AG09319 (cell line): ENCODE results near the gene RFTN1.
A peak's percentile ranks its signal among the peaks of the same experiment; 100 is the strongest.

ENCODE experiments used
- DNase-seq: peaks from one replicate; pipeline ENCODE4 v3.0.0-alpha.2; 2010; ENCODE audit warnings: low read depth; ENCODE audit errors: extremely low read depth
- CTCF ChIP-seq: IDR thresholded peaks from 2 replicates; pipeline ENCODE4 v1.5.1; 2011; ENCODE audit warnings: low read depth, mild to moderate bottlenecking, inconsistent platforms, low read length, moderate library complexity

The RFTN1 gene

GRCh38 chr3:16396202-16396601, 117.3 kb downstream of the RFTN1 start:
- no peak for DNase-seq
- TF ChIP-seq CTCF, result no peak

GRCh38 chr3:16395212-16395611, 118.3 kb downstream of the RFTN1 start:
- DNase-seq, result no peak
- no peak for TF ChIP-seq CTCF

- no peak for DNase-seq
- TF ChIP-seq CTCF, result no peak
Observed at GRCh38 chr3:16394639-16395038, 118.9 kb downstream of the RFTN1 start.

- no peak for TF ChIP-seq CTCF
Observed at GRCh38 chr3:16392717-16393116, 120.8 kb downstream of the RFTN1 start.

GRCh38 chr3:16392065-16392464, 121.4 kb downstream of the RFTN1 start:
- DNase-seq, result no peak
- no peak for TF ChIP-seq CTCF

More at GRCh38 chr3:16392717-16393116, 120.8 kb downstream of the RFTN1 start:
- no peak for DNase-seq

GRCh38 chr3:16390581-16390980, 122.9 kb downstream of the RFTN1 start:
- DNase-seq, result no peak
- TF ChIP-seq CTCF, result no peak

GRCh38 chr3:16388850-16389441, 124.6 kb downstream of the RFTN1 start:
- DNase-seq, result peak; percentile 88

More at GRCh38 chr3:16388850-16389441, 124.6 kb downstream of the RFTN1 start:
- no peak for TF ChIP-seq CTCF
